Measurements from ENCODE around the gene MAFF.

DNA sequence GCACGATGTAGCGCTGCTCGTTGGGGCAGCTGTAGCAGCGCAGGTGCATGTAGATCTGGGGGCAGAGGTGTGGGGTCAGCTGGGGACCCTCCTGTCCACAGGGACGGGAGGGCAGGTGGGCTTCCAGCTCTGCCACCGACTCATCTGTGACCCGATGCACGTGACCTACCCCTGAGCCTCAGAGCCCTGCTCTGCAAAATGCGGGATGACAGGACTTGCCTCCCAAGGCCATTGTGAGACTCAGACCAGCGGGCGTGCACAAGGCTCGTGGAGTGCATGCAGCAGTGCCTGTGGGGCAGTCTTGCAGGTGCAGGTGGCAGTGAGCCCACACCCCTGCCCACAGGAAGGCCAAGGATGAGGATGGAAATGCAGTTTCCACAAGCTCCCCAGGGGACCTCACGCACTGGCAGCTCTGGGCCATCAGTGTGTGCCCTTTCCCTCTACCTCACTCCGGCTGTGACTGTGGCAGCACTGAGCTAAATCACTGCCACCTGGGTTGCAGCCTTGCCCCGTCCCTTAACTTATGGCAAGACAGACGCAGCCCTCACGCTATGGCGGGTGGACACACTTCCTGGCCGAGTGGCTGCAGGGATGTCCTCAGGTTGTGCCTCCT lies 44.4 kb downstream of the MAFF start:
- TF ChIP-seq GATA2 (IDR thresholded peaks at IDR 0.05; ENCODE audit: low read depth, low read length) (no peak), GATA3 (IDR thresholded peaks at IDR 0.05; ENCODE audit: low read depth, low read length) (no peak)
